Sigmoid colon (tissue), 7 donors: ENCODE data around the gene BBS1. TPM values are rescaled to one million over a fixed set of nuclear protein-coding genes. Genes with fewer than 3 reads are reported as not detected.

Experiments
- DNase-seq: peaks from one replicate; pipeline ENCODE4 v3.0.0-alpha.2; 2019
- H3K27ac ChIP-seq, 4 donors: fragments of 200-600 bp; sonication (generic); one replicate each; pipeline ENCODE4 v1.5.1; 2016 to 2019; ENCODE audit warnings: mild to moderate bottlenecking in 1 of 4
- H3K27me3 ChIP-seq, 3 donors: fragments of 200-600 bp; sonication (generic); one replicate each; pipeline ENCODE4 v1.5.1; 2019; ENCODE audit warnings: mild to moderate bottlenecking in 1 of 3
- H3K36me3 ChIP-seq, 4 donors: fragments of 200-600 bp; sonication (generic); one replicate each; pipeline ENCODE4 v1.5.1; 2016 to 2019
- H3K4me1 ChIP-seq, 4 donors: fragments of 200-600 bp; sonication (generic); one replicate each; pipeline ENCODE4 v1.5.1; 2017 to 2019
- H3K4me3 ChIP-seq, 4 donors: fragments of 200-600 bp; sonication (generic); one replicate each; pipeline ENCODE4 v1.5.1; 2017 to 2019; ENCODE audit warnings: mild to moderate bottlenecking in 2 of 4, moderate library complexity in 1 of 4
- H3K9me3 ChIP-seq, 4 donors: fragments of 200-600 bp in 3 of 4; sonication (generic) in 3 of 4; one replicate each; pipeline versions ENCODE4 v1.5.1 to v1.6.1; 2013 to 2019
- EP300 ChIP-seq, 4 donors: sonication (generic); formaldehyde crosslinking; IDR thresholded peaks; one replicate each; pipeline ENCODE4 v1.6.1; 2017; ENCODE audit warnings: antibody characterized with exemption in 4 of 4
- POLR2A ChIP-seq, 2 donors: fragments of 450-650 bp; IDR thresholded peaks; one replicate each; pipeline ENCODE4 v1.6.1; 2016; ENCODE audit warnings: antibody characterized with exemption in 2 of 2, mild to moderate bottlenecking in 2 of 2, moderate library complexity in 2 of 2
- POLR2AphosphoS5 ChIP-seq, 4 donors: sonication (generic); formaldehyde crosslinking; IDR thresholded peaks; one replicate each; pipeline ENCODE4 v1.6.1; 2017; ENCODE audit warnings: antibody characterized with exemption in 4 of 4
- WGBS, 2 donors: extraction: QIAGEN DNeasy Blood & Tissue Kit; methylation state at CpG; one replicate each; pipeline ENCODE4 v1.1.7; 2013; 5-methylcytosine and 5-hydroxymethylcytosine counted together
- intact Hi-C: fragments of 100-400 bp; cut with DNase I; formaldehyde crosslinking; loops from one replicate; pipeline ENCODE4 v1.15.1; 2023
- polyA plus RNA-seq, 3 donors: library from polyadenylated mRNA; stranded (reverse); fragments of 200-250 nt; gene quantifications; one replicate each; pipeline ENCODE4 v1.2.3, GENCODE V29; 2013
- total RNA-seq, 4 donors: library from RNA; depleted of rRNA; stranded (reverse); fragments of >200 nt; gene quantifications; one replicate each; pipeline ENCODE4 v1.1.0, GENCODE V29; 2016
- TF ChIP-seq, protein P1 (sequence below), 4 experiments: fragments of 450-650 bp in 3 of 4; fragments of 200-600 bp in 1 of 4; IDR thresholded peaks; one replicate each; pipeline ENCODE4 v1.5.1; 2016 to 2019; ENCODE audit warnings: antibody characterized with exemption in 4 of 4, mild to moderate bottlenecking in 3 of 4, moderate library complexity in 2 of 4
- donor health status: healthy with polysubstance abuse.
- donor health status: Bipolar disorder and iron deficiency.
- donor health status: healthy.

Gene BBS1
- total and polyA plus RNA-seq, 7 donors = 7.8 to 91.4 (median 50.2) TPM

DNA sequence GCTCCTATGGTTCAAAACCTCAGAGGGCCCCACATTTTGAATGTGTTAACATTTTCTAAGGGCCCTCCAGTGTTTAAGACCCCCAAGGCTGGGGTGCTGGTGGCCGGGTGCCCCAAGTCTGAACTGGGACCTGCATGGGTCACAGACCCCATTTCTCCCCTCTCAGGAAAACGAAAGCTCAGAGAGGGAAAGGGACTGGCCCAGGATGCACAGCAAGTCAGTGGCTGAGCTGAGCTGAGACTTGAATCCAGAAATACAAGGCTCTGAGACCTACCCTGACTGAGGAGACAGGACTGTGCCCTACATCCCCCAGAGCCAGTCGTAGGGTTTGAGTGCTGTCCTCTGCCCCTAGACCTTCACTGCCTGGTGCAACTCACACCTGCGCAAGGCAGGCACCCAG, 40.5 kb downstream of the BBS1 start:
- no peak overlapping the region for H3K4me3 ChIP-seq
- 81 to 88% methylated on average over 4 of the region's 4 CpGs for WGBS, 2 donors
- DNase-seq = no peak
- H3K27me3 ChIP-seq = no peaks in the 10 kb centered on the region
- TF ChIP-seq, protein P1, sequence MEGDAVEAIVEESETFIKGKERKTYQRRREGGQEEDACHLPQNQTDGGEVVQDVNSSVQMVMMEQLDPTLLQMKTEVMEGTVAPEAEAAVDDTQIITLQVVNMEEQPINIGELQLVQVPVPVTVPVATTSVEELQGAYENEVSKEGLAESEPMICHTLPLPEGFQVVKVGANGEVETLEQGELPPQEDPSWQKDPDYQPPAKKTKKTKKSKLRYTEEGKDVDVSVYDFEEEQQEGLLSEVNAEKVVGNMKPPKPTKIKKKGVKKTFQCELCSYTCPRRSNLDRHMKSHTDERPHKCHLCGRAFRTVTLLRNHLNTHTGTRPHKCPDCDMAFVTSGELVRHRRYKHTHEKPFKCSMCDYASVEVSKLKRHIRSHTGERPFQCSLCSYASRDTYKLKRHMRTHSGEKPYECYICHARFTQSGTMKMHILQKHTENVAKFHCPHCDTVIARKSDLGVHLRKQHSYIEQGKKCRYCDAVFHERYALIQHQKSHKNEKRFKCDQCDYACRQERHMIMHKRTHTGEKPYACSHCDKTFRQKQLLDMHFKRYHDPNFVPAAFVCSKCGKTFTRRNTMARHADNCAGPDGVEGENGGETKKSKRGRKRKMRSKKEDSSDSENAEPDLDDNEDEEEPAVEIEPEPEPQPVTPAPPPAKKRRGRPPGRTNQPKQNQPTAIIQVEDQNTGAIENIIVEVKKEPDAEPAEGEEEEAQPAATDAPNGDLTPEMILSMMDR (IDR thresholded peaks at IDR 0.05) = no peak
- TF ChIP-seq POLR2AphosphoS5 (IDR thresholded peaks at IDR 0.05) (no peak), EP300 (IDR thresholded peaks at IDR 0.05) (no peak), POLR2A (IDR thresholded peaks at IDR 0.05) (no peak)
- no peak overlapping the region for H3K27ac ChIP-seq
- H3K4me1 ChIP-seq = peaks cover 0 to 11% (median 7%) of the 10 kb centered on the region in 4 donors
- intact Hi-C loops = no loop called here
- H3K36me3 ChIP-seq = no peaks in the 10 kb centered on the region
- no peaks in the 10 kb centered on the region for H3K9me3 ChIP-seq

DNA sequence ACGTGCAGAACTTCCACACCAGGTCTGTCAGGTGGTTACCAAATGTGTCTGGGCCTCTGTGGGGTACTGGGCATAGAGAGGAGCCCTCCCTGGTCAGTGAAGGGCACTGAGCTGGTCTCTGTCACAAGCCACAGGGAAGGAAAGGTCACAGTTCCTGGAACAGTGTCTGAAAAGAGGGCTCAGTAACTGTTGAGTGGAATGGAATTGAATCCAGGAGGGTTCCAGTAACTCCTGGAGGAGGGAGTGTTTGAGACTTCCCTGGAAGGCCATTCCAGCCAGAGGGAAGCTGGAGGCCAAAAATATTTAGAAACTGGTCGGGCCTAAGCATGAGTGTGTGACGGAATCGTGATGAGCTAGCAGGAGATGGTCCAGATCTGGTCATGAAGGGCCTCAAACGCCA, 44.2 kb downstream of the BBS1 start:
- TF ChIP-seq POLR2A (IDR thresholded peaks at IDR 0.05) (no peak), POLR2AphosphoS5 (IDR thresholded peaks at IDR 0.05) (no peak), EP300 (IDR thresholded peaks at IDR 0.05) (no peak)
- TF ChIP-seq, protein P1 (IDR thresholded peaks at IDR 0.05) = no peak
- intact Hi-C loops = no loop called here
- WGBS, 2 donors = 84 to 85% methylated on average over 5 of the region's 5 CpGs
- DNase-seq = no peak
- H3K36me3 ChIP-seq = no peaks in the 10 kb centered on the region
- H3K4me1 ChIP-seq = peaks cover 0 to 13% (median 10%) of the 10 kb centered on the region in 4 donors
- no peaks in the 10 kb centered on the region for H3K27me3 ChIP-seq
- no peak overlapping the region for H3K27ac ChIP-seq
- no peaks in the 10 kb centered on the region for H3K9me3 ChIP-seq
- H3K4me3 ChIP-seq = no peak overlapping the region

DNA sequence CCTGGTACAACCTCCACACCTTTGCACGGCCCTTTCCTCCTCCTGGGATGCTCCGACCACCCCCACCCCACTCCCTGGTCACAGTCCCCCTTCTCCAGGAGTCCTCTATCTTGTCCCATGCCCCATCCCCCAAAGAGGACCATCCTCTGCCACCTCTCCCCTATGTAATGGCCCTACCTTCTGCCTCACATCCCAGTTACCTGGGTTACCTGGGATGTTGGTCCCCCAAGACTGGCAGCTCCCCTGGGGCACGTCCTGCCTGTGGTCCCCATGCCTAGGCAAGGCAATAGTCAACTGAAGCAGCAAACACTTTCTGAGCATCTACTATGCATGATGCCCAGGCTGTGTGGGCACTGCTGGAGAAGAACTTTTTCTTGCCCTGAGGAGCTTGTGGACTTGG, 45.0 kb downstream of the BBS1 start:
- Histone ChIP-seq H3K27ac (no peak overlapping the region), H3K4me1 (peaks cover 0 to 14% (median 10%) of the 10 kb centered on the region in 4 donors), H3K4me3 (no peak overlapping the region), H3K27me3 (no peaks in the 10 kb centered on the region), H3K9me3 (no peaks in the 10 kb centered on the region), H3K36me3 (no peaks in the 10 kb centered on the region)
- TF ChIP-seq EP300 (IDR thresholded peaks at IDR 0.05) (no peak), POLR2A (IDR thresholded peaks at IDR 0.05) (no peak), POLR2AphosphoS5 (IDR thresholded peaks at IDR 0.05) (no peak)
- TF ChIP-seq, protein P1 (IDR thresholded peaks at IDR 0.05) = no peak
- no peak for DNase-seq
- WGBS, 2 donors = 62 to 70% methylated on average over 3 of the region's 3 CpGs
- intact Hi-C loops = no loop called here

DNA sequence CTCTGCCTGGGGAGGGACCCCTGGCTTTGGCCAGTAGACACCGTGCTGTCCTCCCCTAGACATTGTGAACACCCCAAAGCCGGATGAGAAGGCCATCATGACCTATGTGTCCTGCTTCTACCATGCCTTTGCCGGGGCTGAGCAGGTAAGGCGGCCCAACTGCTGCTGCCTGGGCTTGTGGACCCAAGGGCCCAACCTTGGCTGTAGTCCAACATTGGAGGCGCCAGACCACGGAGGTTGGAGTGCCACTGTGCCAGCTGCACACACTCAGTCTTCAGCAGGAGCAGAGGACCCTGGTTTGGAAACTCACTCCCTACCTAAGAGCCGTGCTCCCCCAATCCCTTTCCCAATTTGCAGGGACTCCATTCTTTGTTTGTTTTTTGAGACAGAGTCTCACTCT, 45.7 kb downstream of the BBS1 start:
- intact Hi-C loops = no loop called here
- peaks cover 0 to 14% (median 10%) of the 10 kb centered on the region in 4 donors for H3K4me1 ChIP-seq
- no peaks in the 10 kb centered on the region for H3K27me3 ChIP-seq
- no peaks in the 10 kb centered on the region for H3K36me3 ChIP-seq
- no peak overlapping the region for H3K4me3 ChIP-seq
- no peak for DNase-seq
- TF ChIP-seq POLR2A (IDR thresholded peaks at IDR 0.05) (no peak), POLR2AphosphoS5 (IDR thresholded peaks at IDR 0.05) (no peak), EP300 (IDR thresholded peaks at IDR 0.05) (no peak)
- TF ChIP-seq, protein P1 (IDR thresholded peaks at IDR 0.05) = no peak
- no peaks in the 10 kb centered on the region for H3K9me3 ChIP-seq
- WGBS, 2 donors = 79 to 84% methylated on average over 7 of the region's 7 CpGs
- no peak overlapping the region for H3K27ac ChIP-seq

DNA sequence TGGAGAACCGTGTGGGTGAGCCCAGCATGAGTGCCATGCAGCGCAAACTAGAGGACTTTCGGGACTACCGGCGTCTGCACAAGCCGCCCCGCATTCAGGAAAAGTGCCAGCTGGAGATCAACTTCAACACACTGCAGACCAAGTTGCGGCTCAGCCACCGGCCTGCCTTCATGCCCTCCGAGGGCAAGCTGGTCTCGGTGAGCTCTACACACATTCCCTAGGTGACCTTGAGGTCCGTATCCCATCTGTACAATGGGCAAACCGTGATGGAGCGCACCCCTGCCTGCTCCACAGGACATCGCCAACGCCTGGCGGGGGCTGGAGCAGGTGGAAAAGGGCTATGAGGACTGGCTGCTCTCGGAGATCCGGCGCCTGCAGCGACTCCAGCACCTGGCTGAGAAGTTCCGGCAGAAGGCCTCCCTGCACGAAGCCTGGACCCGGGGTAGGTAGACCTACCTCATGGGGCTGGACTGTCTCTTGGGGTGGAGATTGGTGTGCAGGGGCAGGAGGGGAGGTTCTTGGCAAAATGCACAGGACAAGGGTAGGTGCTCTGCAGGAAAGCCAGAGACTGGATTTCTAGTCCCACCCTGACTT, 47.4 kb downstream of the BBS1 start:
- no peak for DNase-seq
- intact Hi-C loops = no loop called here

More for the DNA sequence above, 47.4 kb downstream of the BBS1 start:
- 92 to 93% methylated on average over 24 of the region's 24 CpGs for WGBS, 2 donors
- H3K4me1 ChIP-seq = peaks cover 0 to 14% (median 10%) of the 10 kb centered on the region in 4 donors
- TF ChIP-seq POLR2AphosphoS5 (IDR thresholded peaks at IDR 0.05) (no peak), POLR2A (IDR thresholded peaks at IDR 0.05) (no peak), EP300 (IDR thresholded peaks at IDR 0.05) (no peak)
- TF ChIP-seq, protein P1 (IDR thresholded peaks at IDR 0.05) = no peak
- H3K27ac ChIP-seq = no peak overlapping the region
- no peaks in the 10 kb centered on the region for H3K27me3 ChIP-seq
- no peak overlapping the region for H3K4me3 ChIP-seq
- H3K9me3 ChIP-seq = no peaks in the 10 kb centered on the region
- H3K36me3 ChIP-seq = no peaks in the 10 kb centered on the region
